Activated CD8-positive, alpha-beta T cell treated with anti-CD3 and anti-CD28 coated beads, Interleukin-2, amount 10 ng/mL, durations not matched to agents 7 days and 5 days (primary cell): Measurements from ENCODE around the gene ZFP62. TPM values are rescaled to one million over a fixed set of nuclear protein-coding genes. Genes with fewer than 3 reads are reported as not detected.

Source experiments
- ATAC-seq: fragments of 150-1000 bp; cut with Tn5 transposase; one replicate; pipeline ENCODE4 v1.10.0; 2021; ENCODE audit warnings: moderate library complexity
- CTCF ChIA-PET: fragments of 350-600 bp; sonication (Branson Sonifier 250); formaldehyde crosslinking; loops from one replicate; lab custom pipeline; 2021; ENCODE audit warnings: antibody characterized with exemption; lab: Charles Lee
- POLR2A ChIA-PET: fragments of 350-600 bp; sonication (Branson Sonifier 250); formaldehyde crosslinking; loops from one replicate; lab custom pipeline; 2021; ENCODE audit warnings: antibody characterized with exemption; lab: Charles Lee
- DNase-seq: peaks from one replicate; pipeline ENCODE4 v3.0.0-alpha.2; 2020
- H3K27ac Mint-ChIP-seq: one replicate; pipeline ENCODE4 v1.8.0; 2021; ENCODE audit warnings: mild to moderate bottlenecking, mixed read lengths
- H3K27me3 Mint-ChIP-seq: one replicate; pipeline ENCODE4 v1.8.0; 2021; ENCODE audit warnings: low read depth, mixed read lengths
- H3K36me3 Mint-ChIP-seq: one replicate; pipeline ENCODE4 v1.8.0; 2021; ENCODE audit warnings: low read depth, mixed read lengths
- H3K4me1 Mint-ChIP-seq: one replicate; pipeline ENCODE4 v1.8.0; 2021; ENCODE audit warnings: low read depth, mixed read lengths
- H3K4me3 Mint-ChIP-seq: one replicate; pipeline ENCODE4 v1.8.0; 2021; ENCODE audit warnings: mild to moderate bottlenecking, mixed read lengths
- H3K9me3 Mint-ChIP-seq: one replicate; pipeline ENCODE4 v1.8.0; 2022; ENCODE audit warnings: mixed read lengths; ENCODE audit not compliant: insufficient read depth
- total RNA-seq, 2 experiments: library from RNA; stranded (reverse); gene quantifications; one replicate each; pipeline ENCODE4 v1.2.3, GENCODE V29; 2021

Gene ZFP62
- total RNA-seq, 2 experiments from 2014 or later = 22.8 to 25.3 TPM

- Mint-ChIP-seq H3K27ac (peak overlapping the region; percentile 100), H3K4me3 (peak overlapping the region; percentile 73), H3K9me3 (no peaks in the 10 kb centered on the region), H3K4me1 (peaks cover 67% of the 10 kb centered on the region), H3K36me3 (peaks cover 46% of the 10 kb centered on the region), H3K27me3 (no peaks in the 10 kb centered on the region)
- CTCF ChIA-PET = interaction anchor here (1.0 to 5.7 kb wide), 2 partner anchors 23 to 89 kb away, joined by 3 to 42 read pairs; no protein-coding TSS in a partner anchor
- no peak for DNase-seq
- ATAC-seq = no peak
- POLR2A ChIA-PET = interaction anchor here (14.7 kb wide), 1 partner anchor 22 kb away, joined by 244 read pairs; no protein-coding TSS in a partner anchor
Measured at GRCh38 chr5:180807654-180808414, 53.2 kb downstream of the ZFP62 start.

GRCh38 chr5:180807046-180807445 is 54.0 kb downstream of the ZFP62 start:
- peaks cover 46% of the 10 kb centered on the region for H3K36me3 Mint-ChIP-seq
- DNase-seq (no peak), ATAC-seq (no peak)
- H3K9me3 Mint-ChIP-seq = no peaks in the 10 kb centered on the region
- H3K27ac Mint-ChIP-seq = peak overlapping the region; percentile 100
- POLR2A ChIA-PET = interaction anchor here (14.7 kb wide), 1 partner anchor 23 kb away, joined by 244 read pairs; no protein-coding TSS in a partner anchor
- peak overlapping the region; percentile 73 for H3K4me3 Mint-ChIP-seq
- CTCF ChIA-PET = interaction anchor here (5.7 kb wide), 1 partner anchor 24 kb away, joined by 42 read pairs; no protein-coding TSS in a partner anchor
- H3K27me3 Mint-ChIP-seq = no peaks in the 10 kb centered on the region
- H3K4me1 Mint-ChIP-seq = peaks cover 63% of the 10 kb centered on the region

- H3K36me3 Mint-ChIP-seq = peaks cover 52% of the 10 kb centered on the region
- no peaks in the 10 kb centered on the region for H3K27me3 Mint-ChIP-seq
- peak overlapping the region; percentile 100 for H3K27ac Mint-ChIP-seq
- no peak for DNase-seq
- peaks cover 62% of the 10 kb centered on the region for H3K4me1 Mint-ChIP-seq
- ChIA-PET CTCF (interaction anchor here (5.7 kb wide), 1 partner anchor 25 kb away, joined by 42 read pairs; no protein-coding TSS in a partner anchor), POLR2A (interaction anchor here (1.0 to 14.7 kb wide), 2 partner anchors 9 to 24 kb away, joined by 3 to 244 read pairs; no protein-coding TSS in a partner anchor)
- no peaks in the 10 kb centered on the region for H3K9me3 Mint-ChIP-seq
- H3K4me3 Mint-ChIP-seq = peak overlapping the region; percentile 73
- ATAC-seq = no peak
Measured at GRCh38 chr5:180806351-180807011, 54.6 kb downstream of the ZFP62 start.

- peak overlapping the region; percentile 73 for H3K4me3 Mint-ChIP-seq
- ChIA-PET CTCF (interaction anchor here (1.0 to 1.6 kb wide), 3 partner anchors 13 to 27 kb away, joined by 3 to 20 read pairs (median 6); no protein-coding TSS in a partner anchor), POLR2A (interaction anchor here (0.8 to 14.7 kb wide), 7 partner anchors 10 to 57 kb away, joined by 3 to 244 read pairs (median 5); partner anchors contain the start of gene ZFP62)
- H3K36me3 Mint-ChIP-seq = peaks cover 73% of the 10 kb centered on the region
- peaks cover 79% of the 10 kb centered on the region for H3K4me1 Mint-ChIP-seq
- no peaks in the 10 kb centered on the region for H3K9me3 Mint-ChIP-seq
- H3K27ac Mint-ChIP-seq = peak overlapping the region; percentile 100
- DNase-seq (no peak), ATAC-seq (peak; percentile 20)
- no peaks in the 10 kb centered on the region for H3K27me3 Mint-ChIP-seq
Measured at GRCh38 chr5:180804129-180804618, 56.9 kb downstream of the ZFP62 start.

- H3K4me3 Mint-ChIP-seq = peak overlapping the region; percentile 73
- CTCF ChIA-PET = interaction anchor here (1.0 to 1.6 kb wide), 4 partner anchors 10 to 57 kb away, joined by 4 to 20 read pairs (median 6); partner anchors contain the start of gene ZFP62
Measured at GRCh38 chr5:180803181-180804128, 57.6 kb downstream of the ZFP62 start.

GRCh38 chr5:180802325-180803180 is 58.5 kb downstream of the ZFP62 start, which contains the start of gene MGAT1:
TSS of gene MGAT1 (minus strand) at chr5:180802806. CDS start at chr5:180792971, 9,835 bp downstream.
- peaks cover 81% of the 10 kb centered on the region for H3K4me1 Mint-ChIP-seq
- ATAC-seq (peak; percentile 53), DNase-seq (peak; percentile 82)
- H3K36me3 Mint-ChIP-seq = peaks cover 76% of the 10 kb centered on the region
- peak within 1 kb of the TSS; percentile 100 for H3K27ac Mint-ChIP-seq
- H3K4me3 Mint-ChIP-seq = peak within 1 kb of the TSS; percentile 87
- CTCF ChIA-PET = interaction anchor here (1.0 to 2.2 kb wide), 9 partner anchors 8 to 58 kb away, joined by 4 to 20 read pairs (median 5); partner anchors contain the start of gene ZFP62
- POLR2A ChIA-PET = interaction anchor here (0.7 to 14.7 kb wide), 9 partner anchors 8 to 459 kb away, joined by 3 to 244 read pairs (median 4); partner anchors contain the start of gene ZFP62
- H3K27me3 Mint-ChIP-seq = no peaks in the 10 kb centered on the region
- no peaks in the 10 kb centered on the region for H3K9me3 Mint-ChIP-seq

More at GRCh38 chr5:180803181-180804128, 57.6 kb downstream of the ZFP62 start:
- Mint-ChIP-seq H3K9me3 (no peaks in the 10 kb centered on the region), H3K36me3 (peaks cover 76% of the 10 kb centered on the region), H3K4me1 (peaks cover 81% of the 10 kb centered on the region), H3K27me3 (no peaks in the 10 kb centered on the region), H3K27ac (peak overlapping the region; percentile 100)
- ATAC-seq (peak; percentile 73), DNase-seq (peak; percentile 97)
- POLR2A ChIA-PET = interaction anchor here (0.7 to 14.7 kb wide), 10 partner anchors 9 to 458 kb away, joined by 3 to 244 read pairs (median 4); partner anchors contain the start of gene ZFP62

GRCh38 chr5:180801596-180802324 is 59.3 kb downstream of the ZFP62 start:
- H3K36me3 Mint-ChIP-seq = peaks cover 70% of the 10 kb centered on the region
- H3K27me3 Mint-ChIP-seq = no peaks in the 10 kb centered on the region
- DNase-seq (no peak), ATAC-seq (peak; percentile 2)
- POLR2A ChIA-PET = interaction anchor here (1.4 to 14.7 kb wide), 4 partner anchors 9 to 420 kb away, joined by 3 to 244 read pairs (median 9); no protein-coding TSS in a partner anchor
- CTCF ChIA-PET = interaction anchor here (0.7 to 2.2 kb wide), 6 partner anchors 9 to 29 kb away, joined by 3 to 6 read pairs (median 4); no protein-coding TSS in a partner anchor
- H3K4me3 Mint-ChIP-seq = peak overlapping the region; percentile 87
- no peaks in the 10 kb centered on the region for H3K9me3 Mint-ChIP-seq
- H3K4me1 Mint-ChIP-seq = peaks cover 79% of the 10 kb centered on the region
- H3K27ac Mint-ChIP-seq = peak overlapping the region; percentile 74

- DNase-seq (no peak), ATAC-seq (no peak)
- Mint-ChIP-seq H3K36me3 (peaks cover 72% of the 10 kb centered on the region), H3K9me3 (no peaks in the 10 kb centered on the region), H3K4me3 (peak overlapping the region; percentile 87), H3K4me1 (peaks cover 79% of the 10 kb centered on the region), H3K27ac (peak overlapping the region; percentile 74), H3K27me3 (no peaks in the 10 kb centered on the region)
- CTCF ChIA-PET = interaction anchor here (0.6 to 1.8 kb wide), 5 partner anchors 14 to 153 kb away, joined by 3 to 6 read pairs (median 4); no protein-coding TSS in a partner anchor
- POLR2A ChIA-PET = interaction anchor here (1.0 to 2.0 kb wide), 4 partner anchors 11 to 31 kb away, joined by 3 to 14 read pairs (median 4); no protein-coding TSS in a partner anchor
Measured at GRCh38 chr5:180799902-180800801, 60.9 kb downstream of the ZFP62 start.
